Fibroblast of peridontal ligament (primary cell): ENCODE data around the gene TJP1.
"Not testable (repeated sequence)": the region's sequence is repeated elsewhere in the genome, so short reads cannot be mapped to it uniquely, and the experiment has no call there.

ENCODE experiments used
- DNase-seq: peaks from one replicate; pipeline ENCODE4 v3.0.0-alpha.2; 2010; ENCODE audit errors: extremely low read depth

Gene TJP1

DNA sequence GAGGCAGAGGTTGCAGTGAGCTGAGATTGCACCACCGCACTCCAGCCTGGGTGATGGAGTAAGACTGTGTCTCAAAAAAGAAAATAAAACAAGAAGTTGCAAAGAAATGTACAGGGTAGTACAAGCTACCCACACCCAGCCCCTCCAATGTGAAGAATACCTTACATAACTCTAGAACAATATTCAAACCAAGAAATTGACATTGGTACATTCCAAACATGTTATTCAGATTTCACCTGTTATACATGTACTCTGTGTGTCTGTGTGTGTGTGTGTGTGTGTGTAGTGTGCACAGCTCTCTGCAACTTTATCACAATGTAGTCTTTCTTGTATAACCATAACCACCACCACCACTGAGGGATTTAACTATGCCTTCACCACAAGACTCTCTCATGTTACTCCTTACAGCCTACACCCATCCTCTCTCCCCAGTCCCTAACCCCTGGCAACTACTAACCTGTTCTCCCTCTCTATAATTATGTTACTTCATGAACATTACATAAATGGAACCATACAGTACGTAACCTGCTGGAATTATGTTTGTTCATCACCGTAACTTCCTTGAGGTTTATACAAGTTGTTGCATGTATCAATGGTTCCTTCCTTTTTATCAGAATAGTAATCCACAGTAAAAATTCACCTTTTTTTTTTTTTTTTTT, 16.2 kb upstream of the TJP1 start:
- no peak for DNase-seq

DNA sequence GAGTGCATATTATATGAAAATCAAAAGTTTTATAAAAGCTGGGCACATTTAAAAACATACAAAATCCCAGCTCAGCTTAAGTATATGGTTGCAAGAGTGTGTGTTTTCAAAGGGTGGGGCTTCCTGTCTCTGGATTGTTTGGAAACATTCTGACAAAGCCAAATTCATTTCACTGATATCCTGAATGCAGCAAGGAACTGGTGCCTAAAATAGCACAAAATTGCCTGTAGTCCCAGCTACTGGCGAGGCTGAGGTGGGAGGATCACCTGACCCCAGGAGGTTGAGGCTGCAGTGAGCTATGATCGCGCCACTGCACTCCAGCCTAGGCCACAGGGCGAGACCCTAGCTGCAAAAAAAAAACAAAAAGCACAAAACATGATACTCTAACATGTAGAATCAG, 13.0 kb upstream of the TJP1 start:
- DNase-seq, result peak; percentile 58

DNA sequence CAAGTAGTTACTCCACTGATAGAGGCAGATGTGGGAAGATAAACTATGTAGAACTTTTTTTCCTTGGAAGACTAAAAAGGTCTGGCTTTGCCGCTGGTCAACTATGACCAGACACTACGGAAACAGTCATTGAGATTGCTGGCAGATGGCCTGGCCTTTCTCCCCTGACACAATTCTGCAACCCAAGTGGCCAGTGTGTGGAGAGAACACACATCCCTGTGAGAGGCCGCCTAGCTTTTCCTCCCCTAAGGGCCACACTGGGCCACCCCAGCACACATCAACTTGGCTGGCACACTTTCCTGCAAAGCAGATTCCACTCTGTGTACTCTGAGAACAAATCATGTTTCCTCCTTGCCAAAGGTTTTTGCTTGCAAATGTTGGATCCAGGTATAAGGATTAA, 10.4 kb upstream of the TJP1 start:
- DNase-seq, result no peak

DNA sequence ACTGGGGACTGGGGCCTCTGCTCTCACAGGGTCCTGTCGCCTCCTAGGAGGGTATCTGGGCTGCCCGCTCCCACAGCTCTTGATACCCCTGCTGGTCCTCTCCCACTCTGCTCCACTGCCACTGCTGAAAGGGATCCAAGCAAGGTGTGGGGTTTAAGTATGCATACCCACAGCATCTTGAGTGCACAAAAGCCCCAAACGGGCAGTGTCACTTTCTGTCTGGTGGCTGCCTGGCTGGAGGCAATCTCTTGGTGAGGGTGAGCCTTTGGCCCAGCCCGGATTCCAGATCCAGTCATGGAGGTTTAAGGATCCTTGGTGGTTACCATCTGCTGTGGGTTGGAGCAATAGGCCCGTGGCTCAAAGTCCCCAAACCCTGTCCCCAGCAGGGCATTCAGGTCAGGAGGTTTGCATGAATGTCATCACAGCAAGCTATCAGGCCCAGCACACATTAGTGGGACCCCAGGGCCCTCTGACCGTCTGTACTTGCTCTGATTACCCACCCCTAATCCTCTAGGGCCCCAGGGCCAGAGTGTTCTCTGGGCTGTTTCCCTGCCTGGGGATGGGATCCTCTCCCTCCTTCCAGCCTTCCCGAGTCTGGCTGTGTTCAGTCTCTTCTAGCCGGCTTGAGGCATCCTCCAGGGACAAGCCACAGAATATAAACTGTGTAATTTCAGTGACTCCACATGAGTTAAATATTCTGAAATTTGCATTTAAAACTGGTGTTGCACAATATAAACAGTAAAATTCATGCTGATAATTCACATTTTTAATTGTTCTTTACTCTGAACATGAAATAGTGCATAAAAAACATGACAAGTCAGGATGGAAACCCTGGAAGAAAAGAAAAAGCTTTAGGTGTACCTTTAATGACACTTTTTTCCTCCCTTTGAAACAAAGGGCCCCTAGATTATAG, 4.9 kb upstream of the TJP1 start:
- peak; percentile 36 for DNase-seq

DNA sequence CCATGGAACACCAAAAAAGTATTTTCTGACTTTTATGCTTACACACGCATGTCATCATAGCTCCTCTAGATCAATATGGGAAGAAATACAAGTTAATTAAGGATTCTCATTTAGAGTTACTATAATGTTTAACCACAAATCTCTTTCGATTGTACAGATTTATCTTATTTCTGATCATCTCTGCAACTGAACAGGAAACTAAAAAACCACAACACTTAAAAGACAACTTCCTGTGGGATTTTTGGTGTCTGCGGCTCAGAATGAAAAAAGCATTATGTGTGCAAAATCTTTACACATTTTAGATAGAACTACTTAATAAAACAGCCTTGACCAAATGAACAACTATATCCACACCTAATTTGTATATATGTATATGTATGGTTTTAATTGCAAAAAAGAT, 3.0 kb upstream of the TJP1 start:
- no peak for DNase-seq

DNA sequence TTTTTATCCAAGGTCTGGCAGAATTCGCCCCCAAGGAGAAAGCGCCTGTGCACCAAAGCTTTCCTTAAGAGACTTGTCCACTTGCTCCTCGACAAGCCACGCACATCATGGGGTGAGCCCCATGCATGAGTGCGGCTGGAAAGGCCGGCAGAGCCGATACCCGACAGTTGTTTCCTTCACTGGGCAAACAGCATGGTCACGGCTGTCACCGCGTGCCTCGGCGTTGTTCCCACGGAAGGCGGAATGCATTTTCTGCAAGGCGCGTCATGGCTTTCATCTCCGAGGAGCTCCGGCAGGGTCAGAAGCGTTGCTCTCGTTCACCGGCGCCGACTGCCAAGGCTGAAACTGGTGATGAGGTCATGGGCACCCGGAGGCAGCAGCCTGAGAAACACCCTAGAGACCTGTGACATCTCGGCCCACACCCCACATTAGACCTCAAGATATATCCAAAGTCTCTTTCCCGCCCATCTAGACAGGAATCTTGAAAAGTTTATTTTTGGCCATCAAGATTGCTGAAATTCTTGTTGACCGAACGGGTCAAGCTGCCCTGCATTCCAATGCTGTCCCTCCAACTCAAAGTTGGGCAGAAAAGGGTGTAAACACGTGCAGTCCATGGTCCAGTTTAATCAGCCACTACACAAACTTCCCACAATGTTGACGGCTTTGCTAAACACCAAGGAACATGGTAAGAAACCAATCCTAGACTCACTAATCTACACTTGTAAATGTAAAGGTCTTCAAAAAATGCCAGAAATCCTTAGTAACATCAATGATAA, 604 bp upstream of the TJP1 start:
- DNase-seq, result peak; percentile 73

DNA sequence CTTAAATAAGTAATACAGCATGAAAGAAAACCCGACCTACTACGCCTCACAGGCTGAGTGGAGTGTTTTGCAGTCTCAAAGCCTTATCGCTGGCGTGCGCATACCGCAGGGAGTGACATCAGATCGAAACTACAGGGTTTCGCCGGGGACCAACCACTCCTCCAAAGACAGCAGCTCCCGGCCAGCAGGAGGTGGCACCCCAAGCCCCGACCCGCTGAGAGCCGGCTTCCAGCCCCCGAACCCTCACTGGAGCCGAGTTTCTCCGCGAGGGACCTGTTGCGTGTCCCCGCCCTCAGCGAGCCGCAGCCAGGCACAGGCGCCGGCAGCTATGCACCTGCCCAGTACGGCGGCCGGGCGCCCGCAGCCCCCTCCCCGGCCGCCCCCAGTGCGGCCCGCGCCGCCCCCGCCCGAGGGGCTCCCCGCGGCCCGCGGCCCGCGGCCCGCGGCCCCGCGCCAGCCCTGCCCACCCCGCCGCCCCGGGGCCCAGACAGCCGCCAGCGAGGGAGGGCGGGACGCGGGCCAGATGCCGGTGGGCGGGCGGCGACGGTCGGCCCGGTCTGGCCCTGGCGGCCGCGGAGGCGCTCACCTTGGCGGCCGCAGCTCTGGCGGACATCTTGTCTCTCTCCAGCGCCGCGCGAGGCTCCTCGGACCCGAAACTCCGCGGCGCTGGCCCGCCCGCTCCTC, 710 bp downstream of the TJP1 start:
- DNase-seq, result peak; percentile 74

DNA sequence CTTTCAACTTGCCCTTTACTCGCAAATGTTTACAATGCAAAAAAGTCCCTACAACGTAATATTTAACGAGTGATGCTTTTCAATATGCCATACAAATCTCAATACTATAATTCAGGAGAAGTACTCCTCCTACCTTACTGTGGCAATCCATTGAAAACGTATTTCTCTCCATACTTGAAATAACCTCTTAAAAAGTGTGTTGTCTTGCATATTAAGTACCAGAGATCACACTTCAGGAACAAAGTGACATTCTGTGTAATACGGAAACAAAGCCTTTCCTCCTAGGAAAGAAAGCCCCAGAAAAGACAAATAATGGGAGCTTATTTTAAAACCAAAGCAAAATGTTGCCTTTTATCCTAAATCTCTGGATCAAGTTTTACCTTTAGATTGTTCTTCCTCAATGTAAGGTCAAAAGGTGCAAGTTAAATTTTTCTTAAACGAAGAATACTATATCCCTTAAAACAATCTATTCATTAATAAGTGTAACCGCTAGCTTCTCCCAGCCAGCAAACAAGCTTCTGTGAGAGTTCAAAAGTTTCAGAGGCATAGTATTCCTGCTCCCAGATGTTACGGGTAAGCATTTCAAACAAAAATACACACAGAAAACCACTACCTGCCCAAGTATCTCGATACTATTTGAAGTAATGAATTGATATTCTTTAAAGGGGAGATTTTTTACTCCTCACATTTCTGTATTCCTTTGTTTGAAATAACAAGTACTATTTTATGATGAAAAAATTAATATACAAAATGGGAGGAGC, 1.7 kb downstream of the TJP1 start:
- DNase-seq, result peak; percentile 23

DNA sequence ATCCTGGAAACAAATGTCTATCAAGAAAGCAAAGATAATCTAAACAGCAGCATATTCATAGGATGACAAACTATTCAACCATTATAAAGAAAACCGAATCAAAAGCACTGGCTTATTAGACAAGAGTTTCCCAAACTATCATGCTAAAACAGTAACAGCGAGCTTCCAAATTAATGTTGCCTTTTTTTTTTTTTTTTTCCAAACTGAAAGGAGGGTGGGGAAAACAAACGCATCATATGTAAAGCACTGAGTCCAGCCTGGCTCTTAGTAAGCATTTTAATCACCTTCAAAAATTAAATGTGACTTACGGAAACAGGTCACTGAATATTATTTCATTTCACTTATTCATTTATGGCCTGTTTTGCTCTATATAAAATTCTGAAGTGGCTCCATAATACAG, 2.3 kb downstream of the TJP1 start:
- DNase-seq, result no peak

DNA sequence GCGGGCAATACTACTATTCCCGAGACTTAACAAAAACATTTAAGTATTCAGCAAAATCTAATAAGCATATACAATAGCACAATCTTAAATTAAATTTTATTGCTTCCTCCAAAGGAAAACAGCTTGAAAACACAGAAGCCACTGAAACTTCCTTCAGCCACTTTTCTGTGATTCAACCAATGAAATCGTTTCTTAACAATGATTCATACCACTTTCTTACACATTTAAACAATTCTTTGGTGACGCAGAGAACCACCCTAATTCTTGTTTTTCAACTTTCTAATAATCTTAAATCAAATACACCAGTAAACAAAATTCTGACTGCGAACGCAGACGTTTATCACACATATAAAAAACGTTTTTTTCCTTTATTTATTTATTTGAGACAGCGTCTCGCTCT, 4.1 kb downstream of the TJP1 start:
- DNase-seq, result no peak

DNA sequence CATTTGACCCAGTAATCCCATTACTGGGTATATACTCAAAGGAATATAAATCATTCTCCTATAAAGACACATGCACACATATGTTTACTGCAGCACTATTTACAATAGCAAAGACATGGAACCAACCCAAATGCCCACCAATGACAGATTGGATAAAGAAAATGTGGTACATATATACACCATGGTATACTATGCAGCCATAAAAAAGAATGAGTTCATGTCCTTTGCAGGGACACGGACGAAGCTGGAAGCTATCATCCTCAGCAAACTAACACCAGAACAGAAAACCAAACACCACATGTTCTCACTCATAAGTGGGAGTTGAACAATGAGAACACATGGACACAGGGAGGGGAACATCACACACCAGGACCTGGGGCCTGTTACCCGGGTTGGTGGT, 4.8 kb downstream of the TJP1 start:
- DNase-seq, result not testable (repeated sequence)

DNA sequence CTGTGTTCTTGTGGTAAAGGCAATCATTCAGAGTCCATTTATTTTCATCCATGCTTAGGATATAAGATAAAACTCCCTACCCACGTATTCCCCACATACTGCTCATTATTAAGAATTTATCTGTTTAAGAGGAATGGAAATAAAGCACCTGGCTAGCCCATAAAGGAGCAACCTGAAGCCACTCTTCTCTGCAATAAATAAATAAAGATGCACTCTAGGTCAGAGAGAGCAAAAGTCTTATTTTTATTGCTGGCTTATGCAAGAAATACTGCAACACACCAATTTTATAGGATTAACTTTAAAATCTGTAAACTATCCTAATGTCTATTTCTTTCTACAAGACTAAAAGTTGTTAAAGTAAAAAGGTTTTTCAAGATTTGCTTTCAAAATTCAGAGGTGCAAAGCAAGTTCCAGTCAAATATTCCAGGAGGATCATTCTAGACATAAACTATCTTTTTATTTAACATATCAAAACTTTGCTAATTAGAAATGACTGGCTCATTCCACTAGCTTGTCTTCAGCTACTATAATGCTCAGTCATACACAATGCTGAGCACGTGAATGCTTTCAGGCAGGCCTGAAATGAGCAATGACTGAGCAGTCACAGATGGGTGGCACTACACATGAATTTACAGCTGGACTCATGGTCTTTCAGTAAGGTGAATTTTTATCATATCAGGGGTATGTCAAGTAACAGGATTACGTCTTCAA, 7.1 kb downstream of the TJP1 start:
- DNase-seq, result peak; percentile 39

DNA sequence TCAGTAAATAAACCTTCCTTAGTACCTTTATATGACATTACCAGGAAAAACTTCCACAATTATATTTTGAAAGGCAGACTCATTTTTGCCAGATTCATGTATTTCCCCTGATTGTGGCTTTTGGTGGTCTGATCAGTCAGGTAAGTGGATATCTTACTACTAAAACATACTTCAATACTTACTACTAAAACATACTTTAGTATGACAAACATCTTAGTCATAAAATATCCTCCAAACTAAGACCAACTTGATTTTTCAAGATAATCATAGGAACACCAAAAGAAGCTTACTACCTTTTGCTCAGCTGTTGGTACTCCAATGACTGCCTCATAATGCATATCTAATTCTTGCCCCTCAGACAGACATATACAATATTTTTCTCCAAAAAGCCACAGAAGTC, 9.3 kb downstream of the TJP1 start:
- DNase-seq, result no peak

DNA sequence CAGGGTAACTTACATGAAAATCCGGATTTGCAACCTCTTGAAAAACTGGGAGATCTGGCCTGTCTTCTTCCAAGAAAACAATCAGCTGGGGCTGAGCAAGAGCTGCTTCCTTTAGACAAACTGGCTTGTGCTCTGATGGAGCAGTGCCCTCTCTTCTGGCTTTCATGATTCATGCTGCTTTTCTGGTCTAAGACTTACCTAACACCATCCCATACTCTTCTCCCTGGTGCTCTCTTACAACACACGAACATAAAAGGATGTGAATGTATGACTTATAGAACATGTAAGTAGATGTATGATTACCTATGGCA, 9.9 kb downstream of the TJP1 start:
- peak; percentile 59 for DNase-seq

DNA sequence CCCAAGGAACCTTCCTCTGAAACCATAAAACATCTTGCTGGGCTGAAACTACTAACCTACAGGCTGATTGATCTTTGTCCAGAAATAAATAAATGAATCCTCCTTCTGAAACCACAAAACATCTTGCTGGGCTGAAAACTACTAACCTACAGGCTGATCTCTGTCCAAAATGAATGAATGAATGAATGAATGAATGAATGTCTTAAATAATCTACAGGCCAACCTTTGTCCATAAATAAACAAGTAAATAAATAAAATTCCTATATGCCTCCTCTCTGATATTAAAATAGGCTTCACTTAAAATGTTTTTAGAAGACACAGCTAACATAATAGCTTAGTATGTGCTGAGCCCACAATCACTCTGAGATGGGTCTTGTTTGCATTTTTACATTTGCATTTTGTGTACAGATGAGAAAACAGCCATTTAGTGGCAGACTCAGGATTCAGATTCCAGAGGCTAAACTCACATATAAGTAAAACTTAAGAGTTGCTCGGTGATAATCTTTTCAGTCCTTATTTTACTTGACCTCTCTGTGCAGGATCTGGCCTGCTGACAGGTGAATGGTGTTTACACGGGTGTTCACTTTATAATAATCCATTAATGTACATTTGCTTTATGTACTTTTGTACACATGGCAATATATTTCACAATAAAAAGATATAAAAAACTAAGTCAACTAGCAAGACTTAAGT, 10.4 kb downstream of the TJP1 start:
- no peak for DNase-seq

DNA sequence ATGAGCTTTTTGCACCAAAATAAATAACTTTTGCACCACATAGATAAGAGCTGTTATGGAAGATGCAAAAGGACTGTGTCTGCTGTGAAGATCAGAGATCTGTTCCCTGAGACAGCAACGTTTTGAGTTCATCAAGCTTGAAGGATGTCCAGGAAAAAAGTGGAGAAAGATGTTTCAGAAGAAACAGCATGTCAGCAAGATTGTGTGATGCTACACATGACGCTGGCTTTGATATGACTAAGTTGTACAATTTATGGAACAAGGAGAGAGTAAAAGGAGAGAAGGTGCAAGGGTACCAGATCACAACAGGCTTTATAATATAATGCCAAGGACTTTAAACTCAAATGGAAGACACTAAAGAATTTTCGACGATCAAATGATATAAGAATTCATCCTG, 16.6 kb downstream of the TJP1 start:
- no peak for DNase-seq

DNA sequence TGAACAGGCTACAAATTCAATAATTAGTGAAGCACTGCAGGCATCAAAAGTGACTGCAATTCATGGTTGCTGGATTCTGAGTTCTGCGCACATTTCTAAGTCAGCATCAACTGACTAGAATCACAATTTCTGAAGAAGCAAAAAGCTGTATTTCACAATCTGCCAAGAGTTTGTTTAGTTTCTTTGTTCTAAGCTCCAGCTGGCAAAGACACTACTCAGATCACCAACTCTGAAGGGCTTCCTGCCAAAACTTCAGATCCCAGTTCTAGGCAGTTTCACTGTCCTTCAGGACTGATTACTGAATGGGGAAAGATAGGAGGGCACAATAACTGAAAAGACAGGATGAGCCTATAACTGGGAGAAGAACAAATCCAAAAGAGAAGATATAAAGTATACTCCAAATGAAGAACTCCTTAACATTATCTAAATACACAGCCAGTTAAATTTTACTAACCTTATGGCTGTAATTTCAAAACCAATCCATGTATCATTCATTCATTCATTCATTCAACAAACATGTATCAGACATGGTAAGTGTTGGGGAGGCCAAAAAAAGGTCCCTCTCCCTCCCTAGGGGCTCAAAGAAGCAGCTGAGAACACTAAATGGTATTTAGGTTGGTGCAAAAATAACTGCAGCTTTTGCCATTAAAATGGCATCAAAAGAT, 17.1 kb downstream of the TJP1 start:
- peak; percentile 96 for DNase-seq

DNA sequence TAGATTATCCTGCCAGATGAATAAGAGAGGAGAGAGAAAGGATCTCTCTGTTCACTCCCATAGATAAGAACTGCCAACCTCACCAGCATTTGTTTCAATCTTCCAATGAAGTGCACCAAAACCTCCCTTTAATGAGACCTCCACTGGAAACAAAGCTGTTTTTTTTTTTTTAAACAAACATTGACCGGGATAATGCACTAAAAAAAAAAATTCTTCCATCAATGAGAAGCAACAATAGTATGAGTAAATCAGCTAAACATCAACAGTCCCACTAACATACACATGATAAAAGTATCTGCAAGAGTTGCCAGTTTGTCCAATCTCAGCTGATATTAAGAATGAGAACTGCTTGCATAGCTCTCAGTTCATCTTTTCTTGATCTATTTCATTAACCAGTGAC, 19.9 kb downstream of the TJP1 start:
- no peak for DNase-seq

DNA sequence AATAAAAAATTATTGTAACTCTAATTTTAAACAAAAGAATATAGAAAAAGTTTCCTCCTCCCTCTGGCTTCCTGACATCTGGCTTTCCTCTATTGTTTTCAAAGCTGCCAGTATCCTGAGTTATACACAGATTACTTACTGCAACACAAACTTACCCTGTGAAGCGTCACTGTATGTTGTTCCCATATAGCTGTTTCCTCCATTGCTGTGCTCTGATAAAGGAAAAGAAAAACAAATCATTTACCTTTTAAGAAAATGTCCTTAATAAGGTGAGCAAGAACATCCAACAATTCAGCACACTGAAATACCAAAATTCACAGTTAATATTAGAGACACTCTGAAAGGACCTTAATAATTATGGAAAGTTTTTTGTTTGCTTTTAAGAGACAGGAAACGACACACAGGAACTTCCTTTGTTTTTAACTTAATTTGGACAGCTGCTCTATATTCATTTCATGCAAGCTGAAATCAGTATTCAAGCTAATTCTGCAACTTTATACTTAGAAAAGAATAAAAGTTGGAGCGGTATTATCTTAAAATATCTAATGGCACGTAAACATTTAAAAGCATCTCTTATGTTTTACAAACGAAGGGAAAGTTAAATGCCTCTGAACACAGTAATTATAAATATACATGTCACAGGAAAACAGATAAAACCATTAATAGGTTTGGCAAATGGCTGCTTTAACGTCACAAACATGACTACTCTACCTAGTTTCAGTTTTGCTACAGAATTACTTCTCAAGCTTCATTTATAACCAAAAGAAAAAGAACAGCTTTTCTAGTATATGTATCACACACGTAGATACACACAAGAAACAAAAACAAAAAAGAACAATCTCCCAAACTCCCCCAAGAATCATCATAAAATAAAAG, 21.5 kb downstream of the TJP1 start:
- DNase-seq, result no peak
